Mesenchymal stem cell (in vitro differentiated cells and primary cell): Measurements from ENCODE around the gene MYO9B.
"Not testable (repeated sequence)": the region's sequence is repeated elsewhere in the genome, so short reads cannot be mapped to it uniquely, and the experiment has no call there.

Experiments
- DNase-seq: peaks from one replicate; pipeline ENCODE4 v3.0.0-alpha.2; 2013
- H2AFZ ChIP-seq: one replicate; pipeline ENCODE4 v1.6.1; 2013; ENCODE audit warnings: low read depth, mild to moderate bottlenecking, control low read depth, inconsistent platforms, low read length, moderate library complexity
- H2AK5ac ChIP-seq: 2 replicates; pipeline ENCODE4 v1.6.1; 2013; ENCODE audit warnings: low read length, moderate library complexity, mild to moderate bottlenecking, inconsistent platforms; ENCODE audit not compliant: severe bottlenecking
- H2BK120ac ChIP-seq: one replicate; pipeline ENCODE4 v1.6.1; 2013; ENCODE audit warnings: low read depth, mild to moderate bottlenecking, inconsistent platforms, low read length, moderate library complexity
- H2BK12ac ChIP-seq, 2 experiments: one replicate each; pipeline ENCODE4 v1.6.1; 2013; ENCODE audit warnings: inconsistent platforms in 2 of 2, low read length in 2 of 2, mild to moderate bottlenecking in 2 of 2, moderate library complexity in 2 of 2, control low read depth in 1 of 2
- H2BK15ac ChIP-seq: one replicate; pipeline ENCODE4 v1.6.1; 2013; ENCODE audit warnings: mild to moderate bottlenecking, low read depth, inconsistent platforms; ENCODE audit not compliant: poor library complexity, severe bottlenecking
- H2BK5ac ChIP-seq: 2 replicates; pipeline ENCODE4 v1.6.1; 2013; ENCODE audit warnings: low read depth, mild to moderate bottlenecking, low read length, control low read depth, inconsistent platforms; ENCODE audit not compliant: poor library complexity, severe bottlenecking
- H3K14ac ChIP-seq, 2 experiments: one replicate each; pipeline ENCODE4 v1.6.1; 2013; ENCODE audit warnings: inconsistent platforms in 2 of 2, low read length in 2 of 2, control low read depth in 1 of 2, mild to moderate bottlenecking in 1 of 2, moderate library complexity in 1 of 2
- H3K18ac ChIP-seq, 2 experiments: one replicate each; pipeline ENCODE4 v1.6.1; 2013; ENCODE audit warnings: inconsistent platforms in 2 of 2, low read length in 2 of 2, control low read depth in 1 of 2, low read depth in 1 of 2, mild to moderate bottlenecking in 1 of 2
- H3K23ac ChIP-seq, 2 experiments: one replicate each; pipeline ENCODE4 v1.6.1; 2013; ENCODE audit warnings: inconsistent platforms in 2 of 2, low read length in 2 of 2, mild to moderate bottlenecking in 2 of 2, moderate library complexity in 2 of 2, control low read depth in 1 of 2
- H3K27ac ChIP-seq: 2 replicates; pipeline ENCODE4 v1.5.1; 2013; ENCODE audit warnings: mild to moderate bottlenecking, moderate library complexity, low read length, control low read depth, inconsistent platforms; ENCODE audit not compliant: poor library complexity, severe bottlenecking
- H3K27me3 ChIP-seq, 2 experiments: 2 replicates each; pipeline versions ENCODE4 v1.6.1 to v1.7.0; 2013; ENCODE audit warnings: low read length in 2 of 2, mild to moderate bottlenecking in 2 of 2, moderate library complexity in 2 of 2, control low read depth in 1 of 2, inconsistent platforms in 1 of 2; ENCODE audit not compliant: control insufficient read depth in 1 of 2, insufficient read depth in 1 of 2
- H3K36me3 ChIP-seq, 2 experiments: 2 replicates each; pipeline versions ENCODE4 v1.6.1 to v1.7.0; 2013; ENCODE audit warnings: low read length in 2 of 2, control low read depth in 1 of 2, inconsistent platforms in 1 of 2, low read depth in 1 of 2, mild to moderate bottlenecking in 1 of 2; ENCODE audit not compliant: insufficient read depth in 2 of 2, control insufficient read depth in 1 of 2
- H3K4ac ChIP-seq, 2 experiments: one replicate each; pipeline ENCODE4 v1.6.1; 2013; ENCODE audit warnings: inconsistent platforms in 2 of 2, low read length in 2 of 2, mild to moderate bottlenecking in 2 of 2, moderate library complexity in 2 of 2, control low read depth in 1 of 2, low read depth in 1 of 2
- H3K4me1 ChIP-seq: 2 replicates; pipeline ENCODE4 v1.6.1; 2013; ENCODE audit warnings: low read depth, low read length, control low read depth; ENCODE audit not compliant: control insufficient read depth, insufficient read depth
- H3K4me2 ChIP-seq: 2 replicates; pipeline ENCODE4 v1.6.1; 2013; ENCODE audit warnings: low read length, mild to moderate bottlenecking, inconsistent platforms; ENCODE audit not compliant: poor library complexity, severe bottlenecking
- H3K4me3 ChIP-seq, 2 experiments: 2 replicates each; pipeline versions ENCODE4 v1.5.1 to v1.7.0; 2013; ENCODE audit warnings: low read length in 2 of 2, mild to moderate bottlenecking in 2 of 2, control low read depth in 1 of 2, low read depth in 1 of 2; ENCODE audit not compliant: insufficient read depth in 1 of 2
- H3K79me1 ChIP-seq: replicated peaks from 2 replicates; pipeline ENCODE4 v1.6.1; 2013; ENCODE audit warnings: mild to moderate bottlenecking, control low read depth, low read length, inconsistent platforms; ENCODE audit not compliant: poor library complexity, severe bottlenecking
- H3K9ac ChIP-seq: 2 replicates; pipeline ENCODE4 v1.7.0; 2013; ENCODE audit warnings: mild to moderate bottlenecking, low read length, moderate library complexity
- H3K9me3 ChIP-seq: 2 replicates; pipeline ENCODE4 v1.7.0; 2013; ENCODE audit warnings: mild to moderate bottlenecking, low read length; ENCODE audit not compliant: control insufficient read depth
- H4K8ac ChIP-seq: one replicate; pipeline ENCODE4 v1.6.1; 2013; ENCODE audit warnings: inconsistent platforms, mild to moderate bottlenecking, low read length, moderate library complexity
- H4K91ac ChIP-seq: one replicate; pipeline ENCODE4 v1.6.1; 2013; ENCODE audit warnings: mild to moderate bottlenecking, low read length, inconsistent platforms
- WGBS: methylation state at CpG from one replicate; pipeline ENCODE4 v1.1.7; 2013; ENCODE audit warnings: mixed read lengths; 5-methylcytosine and 5-hydroxymethylcytosine counted together

The MYO9B gene

DNA sequence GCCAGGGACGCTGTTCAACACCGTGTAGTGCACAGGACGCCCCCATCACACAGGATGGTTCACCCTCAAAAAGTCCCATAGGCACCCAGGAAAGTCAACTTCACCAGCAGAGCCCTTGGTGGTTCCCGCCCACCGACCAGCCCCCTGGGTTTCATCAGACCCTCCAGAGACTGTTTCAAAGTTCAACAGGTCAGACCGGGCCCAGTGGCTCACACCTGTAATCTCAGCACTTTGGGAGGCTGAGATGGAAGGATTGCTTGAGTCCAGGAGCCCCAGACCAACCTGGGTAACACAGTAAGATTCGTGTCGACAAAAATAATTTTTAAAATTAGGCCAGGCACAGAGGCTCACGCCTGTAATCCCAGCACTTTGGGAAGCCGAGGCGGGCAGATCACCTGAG is 61.0 kb downstream of the MYO9B start:
- peak overlapping the region in 1 of 2 experiments; percentile 65 for H3K18ac ChIP-seq
- H3K36me3 ChIP-seq, result peaks cover 12 to 14% of the 10 kb centered on the region in 2 experiments
- peak overlapping the region in 1 of 2 experiments; percentile 2 for H3K4ac ChIP-seq
- DNase-seq, result no peak
- peak overlapping the region; percentile 56 for H2BK15ac ChIP-seq
- no peak overlapping the region for H3K23ac ChIP-seq
- H2AFZ ChIP-seq, result no peak overlapping the region
- peak overlapping the region; percentile 93 for H3K9ac ChIP-seq
- peaks cover 20% of the 10 kb centered on the region for H3K4me1 ChIP-seq
- H4K91ac ChIP-seq, result peak overlapping the region; percentile 76
- H3K27ac ChIP-seq, result peak overlapping the region; percentile 98
- H2BK5ac ChIP-seq, result peak overlapping the region; percentile 66
- no peak overlapping the region for H3K4me2 ChIP-seq
- peaks cover 24% of the 10 kb centered on the region for H3K79me1 ChIP-seq
- H3K14ac ChIP-seq, result no peak overlapping the region
- no peaks in the 10 kb centered on the region for H3K9me3 ChIP-seq
- H3K27me3 ChIP-seq, result no peaks in the 10 kb centered on the region
- no peak overlapping the region for H3K4me3 ChIP-seq
- H2AK5ac ChIP-seq, result peak overlapping the region; percentile 5
- H2BK12ac ChIP-seq, result peak overlapping the region in 1 of 2 experiments; percentile 45
- H2BK120ac ChIP-seq, result peak overlapping the region; percentile 78
- 94% methylated on average over 9 of the region's 11 CpGs for WGBS
- no peak overlapping the region for H4K8ac ChIP-seq

DNA sequence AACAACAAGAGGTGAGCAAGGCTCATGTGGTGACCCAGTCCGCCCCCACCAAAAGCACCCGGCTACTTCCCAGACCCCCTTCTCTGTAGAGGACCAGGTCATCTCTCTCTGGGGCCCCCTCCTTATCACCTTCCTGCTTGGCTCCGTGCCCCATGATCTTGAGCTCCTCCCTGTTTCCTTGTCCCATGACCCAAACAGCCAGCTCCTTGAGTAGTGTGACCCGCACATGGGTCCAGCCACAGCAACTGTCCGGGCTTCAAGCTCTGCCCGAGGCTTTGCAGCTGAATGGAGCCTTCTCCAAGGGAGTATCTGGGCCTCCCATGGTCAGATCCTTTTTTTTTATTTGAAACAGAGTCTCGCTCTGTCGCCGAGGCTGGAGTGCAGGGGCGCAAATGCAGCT is 61.8 kb downstream of the MYO9B start:
- no peak overlapping the region for H3K9ac ChIP-seq
- no peak overlapping the region for H3K4me2 ChIP-seq
- H3K9me3 ChIP-seq, result no peaks in the 10 kb centered on the region
- H2AFZ ChIP-seq, result no peak overlapping the region
- no peak overlapping the region for H4K91ac ChIP-seq
- H2BK15ac ChIP-seq, result peak overlapping the region; percentile 12
- H3K18ac ChIP-seq, result no peak overlapping the region
- no peaks in the 10 kb centered on the region for H3K27me3 ChIP-seq
- no peak overlapping the region for H2BK120ac ChIP-seq
- no peak overlapping the region for H3K27ac ChIP-seq
- H3K36me3 ChIP-seq, result peaks cover 14 to 21% of the 10 kb centered on the region in 2 experiments
- no peak for DNase-seq
- no peak overlapping the region for H3K4ac ChIP-seq
- no peak overlapping the region for H2BK5ac ChIP-seq
- peak overlapping the region; percentile 33 for H4K8ac ChIP-seq
- no peak overlapping the region for H2BK12ac ChIP-seq
- 98% methylated on average over 10 of the region's 10 CpGs for WGBS
- no peak overlapping the region for H3K14ac ChIP-seq
- no peak overlapping the region for H3K4me3 ChIP-seq
- peaks cover 20% of the 10 kb centered on the region for H3K4me1 ChIP-seq
- H2AK5ac ChIP-seq, result peak overlapping the region; percentile 63
- no peak overlapping the region for H3K23ac ChIP-seq
- peaks cover 31% of the 10 kb centered on the region for H3K79me1 ChIP-seq

DNA sequence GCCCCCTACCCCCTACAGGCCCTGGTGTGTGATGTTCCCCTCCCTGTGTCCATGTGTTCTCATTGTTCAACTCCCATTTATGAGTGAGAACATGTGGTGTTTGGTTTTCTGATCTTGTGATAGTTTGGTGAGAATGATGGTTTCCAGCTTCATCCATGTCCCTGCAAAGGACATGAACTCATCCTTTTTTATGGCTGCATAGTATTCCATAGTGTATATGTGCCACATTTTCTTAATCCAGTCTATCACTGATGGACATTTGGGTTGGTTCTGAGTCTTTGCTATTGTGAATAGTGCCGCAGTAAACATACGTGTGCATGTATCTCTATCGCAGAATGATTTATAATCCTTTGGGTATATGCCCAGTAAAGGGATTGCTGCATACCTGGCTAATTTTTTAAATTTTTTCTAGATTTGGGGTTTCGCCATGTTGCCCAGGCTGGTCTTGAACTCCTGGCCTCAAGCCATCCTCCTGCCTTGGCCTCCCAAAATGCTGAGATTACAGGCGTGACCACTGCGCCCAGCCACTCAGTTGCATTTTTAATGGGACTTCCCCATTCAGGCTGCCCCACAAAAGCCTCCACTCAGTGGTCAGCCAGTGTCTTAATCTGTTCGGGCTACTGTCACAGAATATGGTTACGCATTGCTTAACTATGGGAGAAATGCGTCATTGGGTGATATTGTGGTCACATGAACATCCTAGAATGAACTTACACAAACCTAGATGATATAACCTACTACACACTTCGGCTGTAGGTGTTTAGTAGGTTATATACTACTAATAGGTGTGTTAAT is 62.7 kb downstream of the MYO9B start:
- peaks cover 14 to 25% of the 10 kb centered on the region in 2 experiments for H3K36me3 ChIP-seq
- H3K4me3 ChIP-seq, H2BK5ac ChIP-seq, H3K4ac ChIP-seq, H3K14ac ChIP-seq, H3K4me2 ChIP-seq, H2AFZ ChIP-seq, H3K27ac ChIP-seq, H4K91ac ChIP-seq, H2BK120ac ChIP-seq, H4K8ac ChIP-seq, H3K9ac ChIP-seq, H2BK12ac ChIP-seq, H2AK5ac ChIP-seq, H3K18ac ChIP-seq, H3K23ac ChIP-seq, H2BK15ac ChIP-seq, H3K27me3 ChIP-seq, H3K9me3 ChIP-seq: not testable (repeated sequence)
- H3K4me1 ChIP-seq, result peaks cover 20% of the 10 kb centered on the region
- 93% methylated on average over 6 of the region's 10 CpGs for WGBS
- peaks cover 33% of the 10 kb centered on the region for H3K79me1 ChIP-seq
- peak; percentile 46 for DNase-seq

DNA sequence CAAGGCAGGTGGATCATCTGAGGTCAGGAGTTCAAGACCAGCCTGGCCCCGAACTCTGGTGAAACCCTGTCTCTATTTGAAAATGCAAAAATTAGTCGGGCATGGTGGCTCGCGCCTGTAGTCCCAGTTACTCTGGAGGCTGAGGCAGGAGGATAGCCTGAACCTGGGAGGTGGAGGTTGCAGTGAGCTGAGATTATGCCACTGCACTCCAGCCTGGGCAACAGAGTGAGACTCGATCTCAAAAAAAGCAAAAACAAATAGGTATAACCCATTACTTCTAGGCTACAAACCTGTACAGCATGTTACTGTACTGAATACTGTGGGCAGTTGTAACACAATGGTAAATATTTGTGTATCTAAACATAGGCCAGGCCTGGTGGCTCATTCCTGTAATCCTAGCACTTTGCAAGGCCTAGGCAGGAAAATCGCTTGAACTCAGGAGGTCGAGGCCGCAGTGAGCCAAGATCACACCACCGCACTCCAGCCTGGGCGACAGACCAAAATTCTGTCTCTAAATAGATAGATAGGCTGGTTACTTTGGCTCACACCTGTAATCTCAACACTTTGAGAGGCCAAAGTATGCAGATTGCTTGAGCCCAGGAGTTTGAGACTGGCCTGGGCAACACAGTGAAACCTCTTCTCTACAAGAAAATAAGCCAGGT is 63.5 kb downstream of the MYO9B start:
- no peak overlapping the region for H3K4me2 ChIP-seq
- H3K36me3 ChIP-seq, result peaks cover 14 to 25% of the 10 kb centered on the region in 2 experiments
- H3K4ac ChIP-seq, result no peak overlapping the region
- H4K91ac ChIP-seq, result no peak overlapping the region
- H3K4me1 ChIP-seq, result peaks cover 17% of the 10 kb centered on the region
- H3K14ac ChIP-seq, result no peak overlapping the region
- H4K8ac ChIP-seq, result no peak overlapping the region
- no peak overlapping the region for H2BK120ac ChIP-seq
- peaks cover 36% of the 10 kb centered on the region for H3K79me1 ChIP-seq
- no peak overlapping the region for H2BK12ac ChIP-seq
- no peak overlapping the region for H3K4me3 ChIP-seq
- H3K23ac ChIP-seq, result no peak overlapping the region
- DNase-seq, result no peak
- no peak overlapping the region for H3K27ac ChIP-seq
- H2AK5ac ChIP-seq, result no peak overlapping the region
- no peak overlapping the region for H2BK15ac ChIP-seq
- H3K9me3 ChIP-seq, result no peaks in the 10 kb centered on the region
- no peaks in the 10 kb centered on the region for H3K27me3 ChIP-seq
- no peak overlapping the region for H2AFZ ChIP-seq
- H3K9ac ChIP-seq, result no peak overlapping the region
- 97% methylated on average over 9 of the region's 10 CpGs for WGBS
- H2BK5ac ChIP-seq, result no peak overlapping the region
- no peak overlapping the region for H3K18ac ChIP-seq
